Pulmonary artery endothelial cell (primary cell): ENCODE data around the gene FHL2. TPM values are rescaled to one million over a fixed set of nuclear protein-coding genes. Genes with fewer than 3 reads are reported as not detected.

Experiments
- DNase-seq: peaks from one replicate; pipeline ENCODE4 v3.0.0-alpha.2; 2011; ENCODE audit warnings: low read depth, low spot score
- total RNA-seq: library from RNA; depleted of rRNA; stranded (reverse); fragments of >200 nt; gene quantifications from 2 replicates; pipeline ENCODE4 v1.2.3, GENCODE V29; 2014

The FHL2 gene
- total RNA-seq, 1 donor from 2014 or later: 169 TPM

GRCh38 chr2:105379741-105380186, 19.1 kb downstream of the FHL2 start:
- no peak for DNase-seq

DNA sequence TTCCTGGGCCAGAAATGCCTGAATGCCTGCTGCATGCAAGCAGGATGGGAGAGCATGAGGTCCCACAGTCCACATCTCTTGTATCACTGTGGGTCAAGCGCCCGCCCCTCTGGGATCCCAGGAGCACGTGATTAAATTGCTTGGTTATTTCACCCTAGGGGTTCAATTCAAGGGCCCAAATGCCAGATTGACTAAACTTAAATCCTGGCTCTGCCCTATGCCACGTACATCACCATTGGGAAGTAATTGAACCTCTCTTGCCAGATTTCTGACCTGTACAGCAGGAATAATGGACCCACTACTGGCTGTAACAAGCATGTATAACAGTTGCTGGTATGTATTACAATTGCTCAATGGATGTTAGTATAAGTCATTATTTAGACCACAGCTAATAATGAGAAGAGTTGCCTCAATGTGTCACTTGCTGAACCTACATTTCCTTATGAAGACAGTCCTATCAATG, 19.9 kb downstream of the FHL2 start:
- no peak for DNase-seq

GRCh38 chr2:105378276-105378840, 20.5 kb downstream of the FHL2 start:
- DNase-seq: no peak

- DNase-seq: no peak
Measured at GRCh38 chr2:105377871-105378270, 21.0 kb downstream of the FHL2 start.

- DNase-seq: peak; percentile 74
Measured at GRCh38 chr2:105376789-105377240, 22.0 kb downstream of the FHL2 start.

- DNase-seq: no peak
Measured at GRCh38 chr2:105376010-105376409, 22.8 kb downstream of the FHL2 start.

DNA sequence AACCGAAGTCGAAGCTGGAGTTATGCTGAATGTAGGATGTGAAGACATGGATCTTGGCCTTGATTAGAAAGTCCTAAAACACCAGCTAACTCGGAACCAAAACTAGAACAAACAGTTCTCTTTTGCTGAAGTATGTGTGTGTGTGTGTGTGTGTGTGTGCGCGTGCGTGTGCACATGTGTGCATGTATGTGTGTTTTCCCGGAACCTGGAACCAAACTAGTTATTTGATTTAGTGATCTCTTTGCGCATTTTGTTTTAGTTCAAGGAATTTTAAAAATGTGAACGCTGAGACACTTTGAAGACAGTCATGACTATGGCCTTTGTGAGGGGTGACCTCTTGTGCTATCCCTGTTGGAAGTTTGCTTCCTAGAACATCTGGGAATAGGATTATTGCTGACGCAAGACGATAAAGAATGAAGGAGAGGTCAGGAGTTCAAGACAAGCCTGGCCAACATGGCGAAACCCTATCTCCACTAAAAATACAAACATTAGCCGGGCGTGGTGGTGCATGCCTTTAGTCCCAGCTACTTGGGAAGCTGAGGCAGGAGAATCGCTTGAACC, 23.8 kb downstream of the FHL2 start:
- DNase-seq: no peak

- DNase-seq: no peak
Measured at GRCh38 chr2:105373895-105374401, 24.9 kb downstream of the FHL2 start.

DNA sequence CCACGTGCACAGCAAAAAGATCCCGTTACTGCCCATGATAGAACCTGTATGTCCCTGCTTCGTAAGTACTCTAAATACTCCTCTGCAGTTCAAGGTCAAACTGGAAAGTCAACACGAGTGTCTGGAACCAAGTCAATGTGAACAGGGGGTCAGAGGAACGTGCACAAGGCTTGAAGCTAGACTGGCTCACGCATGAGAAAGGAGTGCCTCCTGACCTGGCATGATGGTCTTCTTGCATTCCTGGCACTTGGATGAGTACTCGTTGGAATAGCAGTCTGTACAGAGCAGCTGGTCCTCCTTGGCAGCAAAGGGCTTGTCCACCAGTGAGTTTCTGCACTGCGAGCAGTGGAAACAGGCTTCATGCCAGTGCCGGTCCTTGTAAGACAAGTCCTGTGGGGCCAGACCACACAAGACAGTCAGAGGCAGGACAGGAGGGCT, 25.5 kb downstream of the FHL2 start:
- DNase-seq: no peak

DNA sequence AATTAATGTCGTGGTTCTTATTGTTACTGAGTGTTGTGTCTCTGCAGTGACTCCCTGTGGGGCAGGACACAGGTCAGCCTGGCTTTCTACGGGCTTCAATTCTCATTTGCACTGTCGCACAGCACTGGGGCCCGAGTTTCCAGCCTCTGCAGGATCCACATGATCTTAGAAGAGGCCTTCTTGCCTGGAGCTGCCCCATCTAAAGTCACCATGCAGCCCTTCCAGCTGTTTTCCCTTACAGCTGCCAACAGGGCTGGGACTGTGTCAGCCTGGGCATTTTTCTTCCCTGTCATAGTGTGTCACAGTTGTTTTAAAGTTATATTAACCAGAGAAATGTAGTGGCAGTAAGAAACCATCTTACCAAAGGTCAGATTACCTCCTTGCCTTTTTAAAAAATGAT, 27.0 kb downstream of the FHL2 start:
- DNase-seq: no peak

- no peak for DNase-seq
Measured at GRCh38 chr2:105371156-105371555, 27.7 kb downstream of the FHL2 start.

DNA sequence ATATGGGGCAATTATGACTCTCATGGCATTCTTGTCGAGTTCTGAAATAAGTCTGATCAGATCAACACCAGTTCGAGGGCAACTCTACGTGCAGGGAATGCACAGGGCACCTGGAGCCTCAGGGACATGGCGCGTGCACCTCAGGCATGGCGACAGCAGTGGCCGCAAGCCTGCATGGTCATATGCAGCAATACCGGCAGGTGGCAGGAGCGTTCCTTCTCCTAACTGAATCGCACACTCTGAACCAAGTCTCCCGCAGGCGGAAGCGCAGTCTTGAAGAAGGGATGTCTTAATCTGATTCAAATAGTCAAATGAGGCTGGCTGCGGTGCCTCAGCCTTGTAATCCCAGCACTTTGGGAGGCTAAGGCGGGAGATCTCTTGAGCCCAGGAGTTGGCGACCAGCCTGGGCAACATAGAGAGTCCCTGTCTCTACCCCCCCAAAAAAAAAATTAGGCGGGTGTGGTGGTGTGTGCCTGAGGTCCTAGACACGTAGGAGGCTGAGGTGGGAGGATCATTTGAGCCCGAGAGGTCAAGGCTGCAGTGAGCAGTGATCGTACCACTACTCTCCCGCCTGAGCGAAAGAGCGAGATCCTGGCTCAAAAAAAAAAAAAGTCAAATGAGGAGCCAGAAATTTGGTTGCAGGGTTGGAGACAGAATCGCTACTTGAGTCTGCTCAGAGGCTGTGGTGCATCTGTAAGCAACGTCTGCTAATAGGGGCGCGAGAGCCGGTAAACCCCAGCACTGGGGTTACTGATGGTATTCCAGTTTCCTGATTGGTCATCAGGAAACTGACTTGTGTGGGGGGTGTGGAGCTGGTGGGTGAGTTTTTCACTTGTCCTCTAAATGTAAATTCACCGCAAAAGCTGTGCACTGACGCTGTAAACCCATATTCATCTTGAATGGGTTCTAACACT, 28.8 kb downstream of the FHL2 start:
- peak; percentile 71 for DNase-seq

DNA sequence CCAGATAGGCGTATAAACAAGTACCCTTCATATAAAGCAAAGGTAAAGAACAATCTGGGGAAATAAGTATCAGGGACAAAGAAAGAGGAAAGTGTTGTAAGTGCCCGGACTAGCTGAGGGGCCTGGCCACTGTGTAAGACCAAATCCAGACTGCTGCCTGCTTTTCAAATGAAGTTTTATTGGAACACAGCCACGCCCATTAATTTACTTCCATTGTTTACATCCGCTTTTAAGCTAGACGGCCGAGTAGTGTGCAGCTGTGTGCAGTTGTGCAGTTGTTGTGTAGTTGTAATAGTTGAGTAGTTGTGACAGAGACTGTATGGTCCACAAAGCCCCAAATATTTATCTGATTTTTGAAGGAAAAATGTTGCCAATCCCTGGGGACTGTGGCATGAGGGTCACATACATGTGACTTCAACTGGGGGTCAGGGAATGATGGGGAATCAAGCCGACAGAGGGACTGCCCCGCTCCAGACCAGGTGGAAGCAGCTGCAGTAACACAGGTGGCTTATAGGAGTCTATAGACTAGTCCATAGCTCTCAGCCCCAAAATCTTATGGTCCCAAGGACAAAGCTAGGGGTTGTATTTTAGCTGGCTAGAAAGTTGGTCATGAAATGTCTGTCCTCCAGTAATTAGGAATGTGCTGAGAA, 30.0 kb downstream of the FHL2 start:
- DNase-seq: no peak

GRCh38 chr2:105365206-105365605, 33.6 kb downstream of the FHL2 start:
- no peak for DNase-seq

- no peak for DNase-seq
Measured at GRCh38 chr2:105364436-105365139, 34.3 kb downstream of the FHL2 start.

DNA sequence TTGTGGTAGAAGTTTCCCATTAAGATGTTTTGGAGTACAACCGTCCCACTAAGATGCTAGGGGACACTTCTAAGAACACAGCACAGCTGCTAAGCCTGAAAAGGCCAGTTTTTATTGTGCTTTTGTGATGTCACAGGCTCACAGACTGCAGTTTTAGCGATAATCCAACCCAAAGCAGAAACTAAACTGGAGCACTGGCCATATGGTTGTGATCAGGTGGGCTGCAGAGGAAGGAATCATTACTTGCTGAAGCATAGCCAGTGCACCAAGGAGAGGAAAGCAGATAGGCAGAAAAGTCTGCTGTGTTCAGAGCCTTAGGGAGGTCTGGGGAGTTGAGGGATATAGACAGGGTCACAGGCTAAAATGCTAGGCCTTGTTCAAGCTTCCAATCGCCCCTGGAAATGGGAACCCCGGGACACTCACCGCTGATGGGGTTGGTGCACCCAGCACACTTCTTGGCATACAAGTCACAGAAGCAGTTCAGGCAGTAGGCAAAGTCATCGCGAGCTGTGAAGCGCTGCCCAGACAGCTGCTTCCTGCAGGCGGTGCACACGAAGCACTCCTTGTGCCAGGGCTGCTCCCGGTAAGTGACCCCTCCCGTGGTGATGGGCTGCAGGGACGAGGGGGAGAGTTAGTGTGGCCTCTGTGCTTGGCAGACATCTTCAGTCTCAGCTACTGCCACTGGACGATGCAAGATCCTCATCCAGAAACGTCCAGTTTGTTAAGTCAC, 35.8 kb downstream of the FHL2 start:
- no peak for DNase-seq

DNA sequence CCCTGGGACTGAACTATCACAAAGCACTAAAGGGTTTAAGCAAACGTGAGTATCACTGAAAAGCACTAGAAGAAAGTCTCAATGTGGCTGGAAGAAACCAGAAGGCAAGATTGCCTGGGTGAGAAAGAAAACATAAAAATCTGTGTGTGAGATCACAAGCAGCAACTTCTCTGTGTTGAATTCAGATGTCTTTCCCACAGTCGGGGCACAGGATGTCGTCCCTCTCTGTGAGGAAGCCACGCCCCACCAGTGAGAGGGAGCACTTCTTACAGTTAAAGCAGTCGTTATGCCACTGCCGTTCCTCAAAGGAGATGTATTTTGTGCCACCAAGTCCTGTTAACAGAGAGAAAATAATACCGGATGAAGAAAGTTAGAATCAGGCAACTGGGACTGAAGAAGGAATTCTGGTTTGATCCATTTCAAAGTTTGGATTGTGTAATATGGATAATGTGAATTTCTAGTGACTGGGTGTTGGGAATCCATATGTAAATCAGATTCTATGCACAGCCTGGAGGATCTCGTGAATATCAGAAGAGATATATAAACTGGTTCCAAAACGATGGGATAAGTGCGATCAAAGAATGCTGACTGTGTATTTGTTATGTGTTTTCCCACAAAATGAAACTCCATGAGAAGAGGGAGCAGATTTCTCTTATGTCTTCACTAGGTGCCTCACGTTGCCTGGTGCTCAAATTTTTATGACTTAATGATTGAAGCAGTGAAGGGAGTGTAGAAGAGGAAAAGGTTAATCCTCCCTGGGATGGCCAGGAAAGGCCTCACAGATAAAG, 37.6 kb downstream of the FHL2 start:
- no peak for DNase-seq

GRCh38 chr2:105358593-105358992, 40.3 kb downstream of the FHL2 start:
- DNase-seq: no peak

DNA sequence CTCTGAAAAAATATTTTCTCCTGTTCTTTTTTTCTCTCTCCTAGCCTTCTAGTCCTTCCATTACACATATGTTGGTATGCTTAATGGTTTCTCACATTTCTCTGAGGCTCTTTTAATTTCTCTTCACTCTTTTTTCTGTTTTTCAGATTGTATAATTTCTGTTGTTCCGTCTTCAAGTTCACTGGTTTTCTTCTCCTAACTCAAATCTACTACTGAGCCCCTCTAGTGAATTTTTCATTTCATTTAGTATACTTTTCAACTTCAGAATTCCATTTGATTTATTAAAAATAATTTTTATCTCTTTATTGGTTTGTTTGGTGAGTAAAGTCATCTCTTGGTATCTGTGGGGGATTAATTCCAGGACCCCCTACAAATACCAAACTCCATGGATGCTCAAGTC, 41.7 kb downstream of the FHL2 start:
- DNase-seq: no peak
